Measurements from ENCODE around the gene ZNF789.
"Not testable (repeated sequence)": the region's sequence is repeated elsewhere in the genome, so short reads cannot be mapped to it uniquely, and the experiment has no call there.

The ZNF789 gene

GRCh38 chr7:99472561-99473314, at the start of gene ZNF789:
ZNF789 (plus strand) TSS chr7:99472890; CDS start chr7:99476457, 3,567 bp downstream.
- peaks cover 12% of the 10 kb centered on the region for H3K36me3 ChIP-seq
- H3K27me3 ChIP-seq (ENCODE audit: insufficient read depth, low read depth, severe bottlenecking) = no peaks in the 10 kb centered on the region
- H3K9me3 ChIP-seq (ENCODE audit: severe bottlenecking) = no peaks in the 10 kb centered on the region
- H3K4me3 ChIP-seq (ENCODE audit: low read depth, low read length) = peak within 1 kb of the TSS; percentile 95
- H3K27ac ChIP-seq = peak within 1 kb of the TSS; percentile 95
- peak; percentile 97 for DNase-seq
- no peak for TF ChIP-seq CTCF (IDR thresholded peaks at IDR 0.05; ENCODE audit: low read depth, low read length)

- TF ChIP-seq CTCF (IDR thresholded peaks at IDR 0.05; ENCODE audit: low read depth, low read length) = no peak
- H3K4me3 ChIP-seq (ENCODE audit: low read depth, low read length) = no peak overlapping the region
- no peaks in the 10 kb centered on the region for H3K9me3 ChIP-seq (ENCODE audit: severe bottlenecking)
- no peaks in the 10 kb centered on the region for H3K27me3 ChIP-seq (ENCODE audit: insufficient read depth, low read depth, severe bottlenecking)
- no peak overlapping the region for H3K27ac ChIP-seq
- no peak for DNase-seq
- H3K36me3 ChIP-seq = peaks cover 57% of the 10 kb centered on the region
Observed at GRCh38 chr7:99424932-99425730, 47.6 kb upstream of the ZNF789 start.

- DNase-seq = no peak
- Histone ChIP-seq H3K9me3 (ENCODE audit: severe bottlenecking) (no peaks in the 10 kb centered on the region), H3K27ac (no peak overlapping the region), H3K4me3 (ENCODE audit: low read depth, low read length) (no peak overlapping the region), H3K27me3 (ENCODE audit: insufficient read depth, low read depth, severe bottlenecking) (no peaks in the 10 kb centered on the region), H3K36me3 (peaks cover 62% of the 10 kb centered on the region)
- no peak for TF ChIP-seq CTCF (IDR thresholded peaks at IDR 0.05; ENCODE audit: low read depth, low read length)
Observed at GRCh38 chr7:99428972-99429566, 43.6 kb upstream of the ZNF789 start.

- H3K9me3 ChIP-seq (ENCODE audit: severe bottlenecking) = no peaks in the 10 kb centered on the region
- peaks cover 58% of the 10 kb centered on the region for H3K36me3 ChIP-seq
- no peaks in the 10 kb centered on the region for H3K27me3 ChIP-seq (ENCODE audit: insufficient read depth, low read depth, severe bottlenecking)
- no peak for DNase-seq
- no peak for TF ChIP-seq CTCF (IDR thresholded peaks at IDR 0.05; ENCODE audit: low read depth, low read length)
- H3K4me3 ChIP-seq (ENCODE audit: low read depth, low read length) = no peak overlapping the region
- no peak overlapping the region for H3K27ac ChIP-seq
Observed at GRCh38 chr7:99429756-99430155, 42.9 kb upstream of the ZNF789 start.

- H3K4me3 ChIP-seq (ENCODE audit: low read depth, low read length); H3K27me3 ChIP-seq (ENCODE audit: insufficient read depth, low read depth, severe bottlenecking); H3K27ac ChIP-seq; H3K9me3 ChIP-seq (ENCODE audit: severe bottlenecking); DNase-seq: not testable (repeated sequence)
- peaks cover 53% of the 10 kb centered on the region for H3K36me3 ChIP-seq
Observed at GRCh38 chr7:99431756-99432540, 40.7 kb upstream of the ZNF789 start.
